Endothelial cell of umbilical vein (primary cell): ENCODE data around the gene LYRM4. TPM values are rescaled to one million over a fixed set of nuclear protein-coding genes. Genes with fewer than 3 reads are reported as not detected.

Source experiments
- BruUV-seq: library from RNA; stranded (reverse); fragments of 400-500 nt; replicated peaks from 2 replicates; lab custom pipeline; 2021; lab: Mats Ljungman, UMichigan
- CTCF ChIA-PET: fragments of 300-600, 350-600 bp; sonication (Branson Sonifier 250); formaldehyde crosslinking; loops from one replicate; lab custom pipeline; 2021; ENCODE audit warnings: antibody characterized with exemption, inconsistent platforms; lab: Charles Lee
- POLR2A ChIA-PET: fragments of 300-600, 350-600 bp; sonication (Branson Sonifier 250); formaldehyde crosslinking; loops from one replicate; lab custom pipeline; 2021; ENCODE audit warnings: antibody characterized with exemption, inconsistent platforms; lab: Charles Lee
- DNase-seq: peaks from one replicate; pipeline ENCODE4 v3.0.0-alpha.2; 2011; ENCODE audit warnings: low read depth, low spot score
- FAIRE-seq: peaks from 2 replicates; lab custom pipeline; 2011; peaks lifted over from hg19 to GRCh38; lab: Jason Lieb, UNC
- H2AFZ ChIP-seq: 2 replicates; pipeline ENCODE4 v1.6.0; 2012; ENCODE audit warnings: low read depth, low read length, control low read depth, inconsistent platforms
- H3K27ac ChIP-seq: 2 replicates; pipeline ENCODE4 v1.5.1; 2011; ENCODE audit warnings: low read depth, mild to moderate bottlenecking, control low read depth, low read length, moderate library complexity; ENCODE audit not compliant: insufficient read depth
- H3K27me3 ChIP-seq, 2 experiments: 2 replicates each; pipeline versions ENCODE4 v1.6.0 to v1.6.1; 2011; ENCODE audit warnings: low read length in 2 of 2, mixed read lengths in 1 of 2; ENCODE audit not compliant: control insufficient read depth in 2 of 2, insufficient read depth in 2 of 2
- H3K36me3 ChIP-seq, 2 experiments: 2 replicates in 1 of 2; 3 replicates in 1 of 2; pipeline ENCODE4 v1.5.1; 2011; ENCODE audit warnings: low read length in 2 of 2, mild to moderate bottlenecking in 1 of 2, moderate library complexity in 1 of 2; ENCODE audit not compliant: control insufficient read depth in 2 of 2, insufficient read depth in 2 of 2; ENCODE audit errors: extremely low read depth in 1 of 2
- H3K4me1 ChIP-seq: 3 replicates; pipeline ENCODE4 v1.5.1; 2011; ENCODE audit warnings: mild to moderate bottlenecking, low read length; ENCODE audit not compliant: control insufficient read depth, insufficient read depth; ENCODE audit errors: extremely low read depth
- H3K4me2 ChIP-seq: 2 replicates; pipeline ENCODE4 v1.6.1; 2011; ENCODE audit warnings: low read length, control low read depth, mixed read lengths; ENCODE audit not compliant: insufficient read depth
- H3K4me3 ChIP-seq, 3 experiments: fragments of 200-600 bp in 1 of 3; sonication (generic), shearing (Covaris generic) in 1 of 3; replicated peaks in 1 of 3; 2 replicates each; pipeline ENCODE4 v1.5.1; 2011 to 2016; ENCODE audit warnings: control low read depth in 3 of 3, low read length in 3 of 3, mild to moderate bottlenecking in 2 of 3, inconsistent platforms in 1 of 3, low read depth in 1 of 3, moderate library complexity in 1 of 3; ENCODE audit not compliant: insufficient read depth in 1 of 3
- H3K79me2 ChIP-seq: 2 replicates; pipeline ENCODE4 v1.6.0; 2012; ENCODE audit warnings: low read length, inconsistent platforms; ENCODE audit not compliant: control insufficient read depth, insufficient read depth
- H3K9ac ChIP-seq: replicated peaks from 2 replicates; pipeline ENCODE3; 2011; ENCODE audit warnings: low read length, control low read depth; ENCODE audit not compliant: insufficient read depth; ENCODE audit errors: extremely low read depth
- H3K9me1 ChIP-seq: replicated peaks from 3 replicates; pipeline ENCODE4 v1.6.0; 2011; ENCODE audit warnings: mild to moderate bottlenecking, low read length; ENCODE audit not compliant: control insufficient read depth, insufficient read depth; ENCODE audit errors: extremely low read depth
- H3K9me3 ChIP-seq: replicated peaks from 2 replicates; pipeline ENCODE4 v1.5.1; 2012; ENCODE audit warnings: low read length, inconsistent platforms; ENCODE audit not compliant: control insufficient read depth, insufficient read depth
- H4K20me1 ChIP-seq: replicated peaks from 2 replicates; pipeline ENCODE3; 2011; ENCODE audit warnings: mild to moderate bottlenecking, low read length; ENCODE audit not compliant: control insufficient read depth, insufficient read depth; ENCODE audit errors: extremely low read depth
- CTCF ChIP-seq, 2 donors: IDR thresholded peaks; 1 replicate in 1 of 2; 2 replicates in 1 of 2; pipeline ENCODE4 v1.5.1; 2011; ENCODE audit warnings: low read length in 2 of 2, mild to moderate bottlenecking in 2 of 2, moderate library complexity in 2 of 2, control low read depth in 1 of 2, inconsistent platforms in 1 of 2, low read depth in 1 of 2; ENCODE audit not compliant: insufficient read depth in 1 of 2; ENCODE audit errors: extremely low read depth in 1 of 2
- EZH2 ChIP-seq: IDR thresholded peaks from 2 replicates; pipeline ENCODE4 v1.6.1; 2012; ENCODE audit warnings: borderline replicate concordance, low read depth, mild to moderate bottlenecking, moderate library complexity, low read length, inconsistent platforms; ENCODE audit not compliant: severe bottlenecking
- FOS ChIP-seq: IDR thresholded peaks from 2 replicates; pipeline ENCODE4 v1.6.1; 2011; ENCODE audit warnings: mild to moderate bottlenecking, low read length, moderate library complexity, borderline replicate concordance; ENCODE audit not compliant: insufficient read depth
- GATA2 ChIP-seq: IDR thresholded peaks from 2 replicates; pipeline ENCODE4 v1.7.0; 2011; ENCODE audit warnings: low read depth, mild to moderate bottlenecking, moderate library complexity, mixed read lengths, low read length; ENCODE audit not compliant: insufficient read length, insufficient read depth
- JUN ChIP-seq: IDR thresholded peaks from 2 replicates; pipeline ENCODE4 v1.6.1; 2011; ENCODE audit warnings: borderline replicate concordance, low read depth; ENCODE audit not compliant: insufficient read length, insufficient read depth
- MAX ChIP-seq: IDR thresholded peaks from 2 replicates; pipeline ENCODE4 v1.6.1; 2011; ENCODE audit not compliant: insufficient read depth, insufficient read length
- MYC ChIP-seq: IDR thresholded peaks from one replicate; pipeline ENCODE4 v1.6.1; 2011; ENCODE audit warnings: mild to moderate bottlenecking, low read depth, low read length
- POLR2A ChIP-seq: IDR thresholded peaks from 2 replicates; pipeline ENCODE4 v1.6.1; 2012; ENCODE audit warnings: low read depth, mild to moderate bottlenecking, control low read depth, low read length
- POLR2AphosphoS5 ChIP-seq: IDR thresholded peaks from 2 replicates; pipeline ENCODE4 v1.6.1; 2012; ENCODE audit warnings: low read depth, mild to moderate bottlenecking, control low read depth, low read length, moderate library complexity; ENCODE audit not compliant: insufficient read depth
- dilution Hi-C: fragments of 300-500 bp; cut with MboI; formaldehyde crosslinking; loops from one replicate; pipeline ENCODE4 v1.15.0; 2019; ENCODE audit warnings: low sequenced_read_pairs; ENCODE audit not compliant: extremely low pct_ligation_motif_present
- intact Hi-C: fragments of 100-400 bp; cut with micrococcal nuclease; formaldehyde crosslinking; loops from one replicate; pipeline ENCODE4 v1.10.0; 2022
- polyA plus RNA-seq, 4 experiments: library from polyadenylated mRNA; depleted of rRNA in 3 of 4; stranded (reverse) in 3 of 4; unstranded in 1 of 4; fragments of >200 nt; gene quantifications; 2 replicates each; pipeline versions ENCODE4 v1.2.1 to v1.2.3, GENCODE V29; 2011 to 2012; ENCODE audit warnings: missing spikeins in 1 of 4
- total RNA-seq: library from RNA; stranded (reverse); gene quantifications from 2 replicates; pipeline ENCODE4 v1.2.3, GENCODE V29; 2021

The LYRM4 gene
- total and polyA plus RNA-seq, 2 donors (not counting 3 experiments of a cell fraction or from before 2014, with no cell fraction given): 39.5 to 44.0 TPM

GRCh38 chr6:5282191-5282623, 21.5 kb upstream of the LYRM4 start:
- no TSS peak for BruUV-seq
- H3K9ac ChIP-seq: no peak overlapping the region
- H3K9me1 ChIP-seq: no peaks in the 10 kb centered on the region
- no peaks in the 10 kb centered on the region for H4K20me1 ChIP-seq
- no peaks in the 10 kb centered on the region for H3K79me2 ChIP-seq
- H2AFZ ChIP-seq: no peak overlapping the region
- DNase-seq (no peak), FAIRE-seq (no peak)
- H3K4me3 ChIP-seq: no peak overlapping the region
- intact Hi-C loops: no loop called here
- no peak overlapping the region for H3K27ac ChIP-seq
- TF ChIP-seq GATA2 (no peak), POLR2AphosphoS5 (no peak), MAX (no peak), JUN (no peak), EZH2 (no peak), MYC (no peak), POLR2A (no peak), FOS (no peak)
- no peaks in the 10 kb centered on the region for H3K27me3 ChIP-seq
- ChIA-PET CTCF (no interaction called here), POLR2A (no interaction called here)
- no peak overlapping the region for H3K4me2 ChIP-seq
- H3K36me3 ChIP-seq: no peaks in the 10 kb centered on the region
- H3K4me1 ChIP-seq: no peaks in the 10 kb centered on the region
- no peaks in the 10 kb centered on the region for H3K9me3 ChIP-seq
- dilution Hi-C loops: no loop called here

- H3K4me2 ChIP-seq: no peak overlapping the region
- TF ChIP-seq CTCF (IDR thresholded peaks at IDR 0.05; ENCODE audit: extremely low read depth in 1 of 2, insufficient read depth in 1 of 2, low read depth in 1 of 2, low read length in 2 of 2) (no peak), MAX (no peak), EZH2 (no peak), MYC (no peak)
- CTCF ChIA-PET: no interaction called here
- FAIRE-seq (no peak), DNase-seq (no peak)
- no peak overlapping the region for H3K27ac ChIP-seq
- no peak overlapping the region for H3K4me3 ChIP-seq
- POLR2A ChIA-PET: no interaction called here
- no peaks in the 10 kb centered on the region for H3K36me3 ChIP-seq
- no peak overlapping the region for H3K9ac ChIP-seq
- intact Hi-C loops (no loop called here), dilution Hi-C loops (no loop called here)
- no peaks in the 10 kb centered on the region for H3K9me3 ChIP-seq
- no peaks in the 10 kb centered on the region for H3K4me1 ChIP-seq
- BruUV-seq: no TSS peak
- H3K27me3 ChIP-seq: no peaks in the 10 kb centered on the region
- no peaks in the 10 kb centered on the region for H4K20me1 ChIP-seq
- no peaks in the 10 kb centered on the region for H3K9me1 ChIP-seq
- H3K79me2 ChIP-seq: no peaks in the 10 kb centered on the region
- no peak overlapping the region for H2AFZ ChIP-seq
Measured at GRCh38 chr6:5280920-5281319, 20.2 kb upstream of the LYRM4 start.
